Measurements from ENCODE around the gene SPAG9.

SPAG9 gene

GRCh38 chr17:51153210-51154072, 32.8 kb upstream of the SPAG9 start, which contains the start of gene NME1:
Gene NME1 (plus strand): TSS chr17:51153559. CDS start chr17:51155655, 2,096 bp downstream.
- WGBS, 2 donors (ENCODE audit: extremely low coverage in 2 of 2, insufficient read length in 2 of 2, insufficient replicate concordance in 1 of 2) = no CpG with 5 or more reads among the region's 60 CpGs
- Histone ChIP-seq H3K18ac (ENCODE audit: low read length) (peak within 1 kb of the TSS; percentile 44), H3K27ac (replicated peaks; ENCODE audit: low read length) (peak within 1 kb of the TSS; percentile 82), H2AK5ac (ENCODE audit: low read depth, low read length) (no peak within 1 kb of the TSS), H3K36me3 (replicated peaks in 1 of 2; ENCODE audit: control insufficient read depth in 2 of 2, insufficient read depth in 2 of 2, low read length in 2 of 2) (peaks cover 14 to 34% of the 10 kb centered on the region in 2 donors), H2BK12ac (ENCODE audit: low read length) (no peak within 1 kb of the TSS), H3K14ac (ENCODE audit: low read length) (no peak within 1 kb of the TSS), H3K4ac (ENCODE audit: low read length) (no peak within 1 kb of the TSS), H3K4me3 (ENCODE audit: low read length in 2 of 2) (peak within 1 kb of the TSS; percentile 90 to 96), H2BK15ac (ENCODE audit: low read length) (no peak within 1 kb of the TSS), H2BK120ac (ENCODE audit: low read depth, low read length) (no peak within 1 kb of the TSS), H3K23ac (ENCODE audit: low read depth, low read length, poor library complexity) (peak within 1 kb of the TSS; percentile 92), H3K4me2 (ENCODE audit: insufficient read depth, low read length, poor library complexity, severe bottlenecking) (peak within 1 kb of the TSS; percentile 69), H3K27me3 (ENCODE audit: control insufficient read depth in 3 of 3, insufficient read depth in 3 of 3, low read depth in 1 of 3, low read length in 3 of 3) (no peaks in the 10 kb centered on the region), H3K4me1 (ENCODE audit: control insufficient read depth in 2 of 2, insufficient read depth in 1 of 2, low read depth in 1 of 2, low read length in 2 of 2) (no peaks in the 10 kb centered on the region), H2BK5ac (ENCODE audit: low read length) (no peak within 1 kb of the TSS), H3K9ac (ENCODE audit: low read depth, low read length, poor library complexity) (peak within 1 kb of the TSS; percentile 87), H3K79me1 (ENCODE audit: low read depth, low read length) (peaks cover 8% of the 10 kb centered on the region), H2AFZ (ENCODE audit: low read length) (peak within 1 kb of the TSS; percentile 90), H3K9me3 (replicated peaks in 1 of 2; ENCODE audit: control insufficient read depth in 2 of 2, insufficient read depth in 1 of 2, low read depth in 1 of 2, low read length in 2 of 2) (no peaks in the 10 kb centered on the region), H4K91ac (ENCODE audit: low read depth, low read length, poor library complexity) (peak within 1 kb of the TSS; percentile 33), H4K8ac (ENCODE audit: low read depth, low read length) (no peak within 1 kb of the TSS)
- peak; percentile 97 for DNase-seq (ENCODE audit: low spot score)

DNA sequence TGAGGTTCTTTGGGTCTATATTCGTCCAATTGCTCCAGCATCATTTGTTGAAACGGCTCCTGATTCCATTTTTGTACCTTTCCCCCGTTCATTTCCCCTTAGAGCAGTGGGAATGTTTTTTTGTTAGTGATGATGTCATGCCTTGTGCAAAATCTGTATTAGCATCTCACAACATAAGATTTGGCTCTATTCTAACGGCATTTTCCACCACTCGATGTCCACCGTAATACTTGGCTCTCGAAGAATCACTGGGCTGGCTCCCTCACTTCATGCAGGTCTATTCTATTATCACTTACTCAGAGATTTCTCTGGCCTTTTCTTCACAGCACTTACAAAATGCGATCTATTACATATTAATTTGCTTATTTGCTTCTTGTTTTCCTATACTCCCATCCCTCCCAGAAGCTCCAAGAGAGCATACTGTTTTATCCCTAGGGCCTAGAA, 32.1 kb upstream of the SPAG9 start:
- Histone ChIP-seq H3K79me1 (ENCODE audit: low read depth, low read length) (peaks cover 8% of the 10 kb centered on the region), H3K4me2 (ENCODE audit: insufficient read depth, low read length, poor library complexity, severe bottlenecking) (peak overlapping the region; percentile 45), H3K4me3 (ENCODE audit: low read length in 2 of 2) (peak overlapping the region in 1 of 2 donors; percentile 45), H3K23ac (ENCODE audit: low read depth, low read length, poor library complexity) (no peak overlapping the region), H3K36me3 (replicated peaks in 1 of 2; ENCODE audit: control insufficient read depth in 2 of 2, insufficient read depth in 2 of 2, low read length in 2 of 2) (peaks cover 12 to 28% of the 10 kb centered on the region in 2 donors), H3K18ac (ENCODE audit: low read length) (no peak overlapping the region), H4K91ac (ENCODE audit: low read depth, low read length, poor library complexity) (no peak overlapping the region), H2BK15ac (ENCODE audit: low read length) (no peak overlapping the region), H3K27ac (replicated peaks; ENCODE audit: low read length) (peak overlapping the region; percentile 82), H3K4me1 (ENCODE audit: control insufficient read depth in 2 of 2, insufficient read depth in 1 of 2, low read depth in 1 of 2, low read length in 2 of 2) (no peaks in the 10 kb centered on the region), H4K8ac (ENCODE audit: low read depth, low read length) (no peak overlapping the region), H2BK5ac (ENCODE audit: low read length) (no peak overlapping the region), H2AK5ac (ENCODE audit: low read depth, low read length) (no peak overlapping the region), H3K14ac (ENCODE audit: low read length) (no peak overlapping the region), H2BK120ac (ENCODE audit: low read depth, low read length) (no peak overlapping the region), H2AFZ (ENCODE audit: low read length) (peak overlapping the region; percentile 90), H2BK12ac (ENCODE audit: low read length) (no peak overlapping the region), H3K4ac (ENCODE audit: low read length) (no peak overlapping the region), H3K9me3 (replicated peaks in 1 of 2; ENCODE audit: control insufficient read depth in 2 of 2, insufficient read depth in 1 of 2, low read depth in 1 of 2, low read length in 2 of 2) (no peaks in the 10 kb centered on the region), H3K9ac (ENCODE audit: low read depth, low read length, poor library complexity) (no peak overlapping the region), H3K27me3 (ENCODE audit: control insufficient read depth in 3 of 3, insufficient read depth in 3 of 3, low read depth in 1 of 3, low read length in 3 of 3) (no peaks in the 10 kb centered on the region)
- DNase-seq (ENCODE audit: low spot score) = no peak
- no CpG with 5 or more reads among the region's 8 CpGs for WGBS, 2 donors (ENCODE audit: extremely low coverage in 2 of 2, insufficient read length in 2 of 2, insufficient replicate concordance in 1 of 2)

DNA sequence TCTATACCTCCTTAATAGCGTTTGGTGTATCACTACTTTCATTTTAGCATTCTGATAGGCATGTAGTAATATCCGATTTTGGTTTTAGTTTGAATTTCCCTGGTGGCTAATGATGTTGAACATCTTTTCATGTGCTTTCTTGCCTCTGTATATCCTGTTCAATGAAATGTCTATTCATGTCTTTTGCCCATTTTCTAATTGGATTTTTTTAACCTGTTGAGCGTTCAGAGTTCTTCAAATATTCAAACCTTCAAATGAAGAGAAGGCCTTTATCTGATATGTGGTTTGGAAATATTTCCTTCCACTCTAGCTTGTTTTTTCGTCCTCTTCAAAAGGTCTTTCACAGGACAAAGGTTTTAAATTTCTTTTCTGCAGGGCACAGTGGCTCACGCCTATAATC, 30.3 kb upstream of the SPAG9 start:
- Histone ChIP-seq H2AFZ (ENCODE audit: low read length) (no peak overlapping the region), H3K4ac (ENCODE audit: low read length) (no peak overlapping the region), H3K18ac (ENCODE audit: low read length) (no peak overlapping the region), H3K36me3 (replicated peaks in 1 of 2; ENCODE audit: control insufficient read depth in 2 of 2, insufficient read depth in 2 of 2, low read length in 2 of 2) (peaks cover 5 to 9% of the 10 kb centered on the region in 2 donors), H3K9me3 (replicated peaks in 1 of 2; ENCODE audit: control insufficient read depth in 2 of 2, insufficient read depth in 1 of 2, low read depth in 1 of 2, low read length in 2 of 2) (no peaks in the 10 kb centered on the region), H3K27ac (replicated peaks; ENCODE audit: low read length) (no peak overlapping the region), H3K27me3 (ENCODE audit: control insufficient read depth in 3 of 3, insufficient read depth in 3 of 3, low read depth in 1 of 3, low read length in 3 of 3) (no peaks in the 10 kb centered on the region), H4K8ac (ENCODE audit: low read depth, low read length) (no peak overlapping the region), H3K4me3 (ENCODE audit: low read length in 2 of 2) (no peak overlapping the region), H3K4me2 (ENCODE audit: insufficient read depth, low read length, poor library complexity, severe bottlenecking) (peak overlapping the region; percentile 11), H3K79me1 (ENCODE audit: low read depth, low read length) (peaks cover 3% of the 10 kb centered on the region), H2BK15ac (ENCODE audit: low read length) (no peak overlapping the region), H3K4me1 (ENCODE audit: control insufficient read depth in 2 of 2, insufficient read depth in 1 of 2, low read depth in 1 of 2, low read length in 2 of 2) (no peaks in the 10 kb centered on the region), H4K91ac (ENCODE audit: low read depth, low read length, poor library complexity) (no peak overlapping the region), H2AK5ac (ENCODE audit: low read depth, low read length) (no peak overlapping the region), H3K23ac (ENCODE audit: low read depth, low read length, poor library complexity) (no peak overlapping the region), H2BK120ac (ENCODE audit: low read depth, low read length) (no peak overlapping the region), H2BK12ac (ENCODE audit: low read length) (no peak overlapping the region), H3K14ac (ENCODE audit: low read length) (no peak overlapping the region), H2BK5ac (ENCODE audit: low read length) (no peak overlapping the region), H3K9ac (ENCODE audit: low read depth, low read length, poor library complexity) (no peak overlapping the region)
- no peak for DNase-seq (ENCODE audit: low spot score)
- no CpG with 5 or more reads among the region's 5 CpGs for WGBS, 2 donors (ENCODE audit: extremely low coverage in 2 of 2, insufficient read length in 2 of 2, insufficient replicate concordance in 1 of 2)

DNA sequence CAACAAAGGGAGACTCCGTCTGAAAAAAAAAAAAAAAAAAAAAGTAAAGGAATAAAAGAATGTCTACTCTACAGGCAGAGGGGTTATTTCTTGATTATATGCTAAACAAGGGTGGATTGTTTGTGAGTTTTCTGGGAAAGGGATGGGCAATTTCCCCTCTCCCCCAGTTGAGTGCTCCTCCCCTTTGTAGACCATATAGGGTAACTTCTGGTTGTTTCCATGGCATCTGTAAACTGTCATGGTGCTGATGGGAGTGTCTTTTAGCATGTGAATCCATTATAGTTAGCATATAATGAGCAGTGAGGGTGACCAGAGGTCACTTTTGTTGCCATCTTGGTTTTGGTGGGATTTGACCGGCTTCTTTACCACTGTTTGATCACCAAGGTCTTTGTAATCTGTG, 28.5 kb upstream of the SPAG9 start:
- H3K9ac ChIP-seq (ENCODE audit: low read depth, low read length, poor library complexity) = no peak overlapping the region
- H2AFZ ChIP-seq (ENCODE audit: low read length) = no peak overlapping the region
- H3K14ac ChIP-seq (ENCODE audit: low read length) = no peak overlapping the region
- no peak overlapping the region for H2BK15ac ChIP-seq (ENCODE audit: low read length)
- no peaks in the 10 kb centered on the region for H3K4me1 ChIP-seq (ENCODE audit: control insufficient read depth in 2 of 2, insufficient read depth in 1 of 2, low read depth in 1 of 2, low read length in 2 of 2)
- H3K23ac ChIP-seq (ENCODE audit: low read depth, low read length, poor library complexity) = no peak overlapping the region
- no peak overlapping the region for H3K4me2 ChIP-seq (ENCODE audit: insufficient read depth, low read length, poor library complexity, severe bottlenecking)
- H4K8ac ChIP-seq (ENCODE audit: low read depth, low read length) = no peak overlapping the region
- H3K27me3 ChIP-seq (ENCODE audit: control insufficient read depth in 3 of 3, insufficient read depth in 3 of 3, low read depth in 1 of 3, low read length in 3 of 3) = no peaks in the 10 kb centered on the region
- no peak overlapping the region for H2BK5ac ChIP-seq (ENCODE audit: low read length)
- WGBS, 2 donors (ENCODE audit: extremely low coverage in 2 of 2, insufficient read length in 2 of 2, insufficient replicate concordance in 1 of 2) = no CpG with 5 or more reads among the region's 2 CpGs
- no peaks in the 10 kb centered on the region for H3K36me3 ChIP-seq (replicated peaks in 1 of 2; ENCODE audit: control insufficient read depth in 2 of 2, insufficient read depth in 2 of 2, low read length in 2 of 2)
- H4K91ac ChIP-seq (ENCODE audit: low read depth, low read length, poor library complexity) = no peak overlapping the region
- H3K4ac ChIP-seq (ENCODE audit: low read length) = no peak overlapping the region
- no peak for DNase-seq (ENCODE audit: low spot score)
- no peaks in the 10 kb centered on the region for H3K9me3 ChIP-seq (replicated peaks in 1 of 2; ENCODE audit: control insufficient read depth in 2 of 2, insufficient read depth in 1 of 2, low read depth in 1 of 2, low read length in 2 of 2)
- no peak overlapping the region for H3K27ac ChIP-seq (replicated peaks; ENCODE audit: low read length)
- no peak overlapping the region for H2BK120ac ChIP-seq (ENCODE audit: low read depth, low read length)
- no peak overlapping the region for H2AK5ac ChIP-seq (ENCODE audit: low read depth, low read length)
- peaks cover 3% of the 10 kb centered on the region for H3K79me1 ChIP-seq (ENCODE audit: low read depth, low read length)
- no peak overlapping the region for H2BK12ac ChIP-seq (ENCODE audit: low read length)
- no peak overlapping the region for H3K18ac ChIP-seq (ENCODE audit: low read length)
- H3K4me3 ChIP-seq (ENCODE audit: low read length in 2 of 2) = no peak overlapping the region
